ENCODE measurements around the gene IQCE.
A peak's percentile ranks its signal among the peaks of the same experiment; 100 is the strongest.

IQCE gene

DNA sequence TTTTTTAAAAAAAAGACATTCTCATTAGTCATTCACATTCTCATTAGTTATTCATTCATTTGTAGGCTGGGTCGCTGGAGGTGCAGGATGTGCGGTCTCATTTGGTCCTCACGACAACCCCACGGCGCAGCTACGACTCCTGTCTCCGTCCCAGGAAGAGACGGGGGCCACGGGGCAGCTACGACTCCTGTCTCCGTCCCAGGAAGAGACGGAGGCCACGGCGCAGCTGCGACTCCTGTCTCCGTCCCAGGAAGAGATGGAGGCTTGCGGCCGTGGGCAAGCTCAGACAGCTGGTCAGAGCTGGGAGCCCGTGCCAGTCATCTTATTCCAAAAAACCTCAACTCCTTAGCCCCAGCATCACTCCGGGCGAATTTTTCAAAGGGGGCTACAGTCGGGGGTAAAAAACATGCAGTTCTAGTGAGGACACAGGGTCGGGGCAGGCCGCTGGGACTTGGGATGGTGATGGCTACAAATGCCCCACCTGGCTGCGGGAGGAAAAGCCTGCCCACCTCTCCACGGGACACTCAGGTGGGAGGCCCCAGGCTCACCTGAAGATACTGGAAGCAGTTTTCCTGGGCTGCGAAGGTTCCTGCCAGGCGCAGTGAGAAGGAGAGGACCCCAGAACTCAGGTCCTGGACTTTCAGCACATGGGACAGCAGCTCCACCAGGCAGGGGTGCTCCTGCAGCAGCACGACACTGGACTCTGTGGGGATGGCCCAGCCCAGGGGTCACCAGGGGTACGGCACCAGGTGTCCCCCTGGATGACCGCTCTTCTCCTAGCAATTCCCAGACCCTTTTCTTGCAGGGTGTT lies 11.8 kb upstream of the IQCE start:
- Histone ChIP-seq H3K27ac (no peak overlapping the region), H3K36me3 (peaks cover 49% of the 10 kb centered on the region), H3K4me1 (ENCODE audit: control insufficient read depth in 1 of 2, insufficient read depth in 1 of 2, low read depth in 1 of 2, low read length in 1 of 2) (no peaks in the 10 kb centered on the region), H3K9me3 (no peaks in the 10 kb centered on the region), H3K4me3 (ENCODE audit: low read depth in 1 of 2, low read length in 1 of 2) (no peak overlapping the region), H3K27me3 (no peaks in the 10 kb centered on the region)
- TF ChIP-seq, protein P1, sequence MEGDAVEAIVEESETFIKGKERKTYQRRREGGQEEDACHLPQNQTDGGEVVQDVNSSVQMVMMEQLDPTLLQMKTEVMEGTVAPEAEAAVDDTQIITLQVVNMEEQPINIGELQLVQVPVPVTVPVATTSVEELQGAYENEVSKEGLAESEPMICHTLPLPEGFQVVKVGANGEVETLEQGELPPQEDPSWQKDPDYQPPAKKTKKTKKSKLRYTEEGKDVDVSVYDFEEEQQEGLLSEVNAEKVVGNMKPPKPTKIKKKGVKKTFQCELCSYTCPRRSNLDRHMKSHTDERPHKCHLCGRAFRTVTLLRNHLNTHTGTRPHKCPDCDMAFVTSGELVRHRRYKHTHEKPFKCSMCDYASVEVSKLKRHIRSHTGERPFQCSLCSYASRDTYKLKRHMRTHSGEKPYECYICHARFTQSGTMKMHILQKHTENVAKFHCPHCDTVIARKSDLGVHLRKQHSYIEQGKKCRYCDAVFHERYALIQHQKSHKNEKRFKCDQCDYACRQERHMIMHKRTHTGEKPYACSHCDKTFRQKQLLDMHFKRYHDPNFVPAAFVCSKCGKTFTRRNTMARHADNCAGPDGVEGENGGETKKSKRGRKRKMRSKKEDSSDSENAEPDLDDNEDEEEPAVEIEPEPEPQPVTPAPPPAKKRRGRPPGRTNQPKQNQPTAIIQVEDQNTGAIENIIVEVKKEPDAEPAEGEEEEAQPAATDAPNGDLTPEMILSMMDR (IDR thresholded peaks at IDR 0.05), result no peak

DNA sequence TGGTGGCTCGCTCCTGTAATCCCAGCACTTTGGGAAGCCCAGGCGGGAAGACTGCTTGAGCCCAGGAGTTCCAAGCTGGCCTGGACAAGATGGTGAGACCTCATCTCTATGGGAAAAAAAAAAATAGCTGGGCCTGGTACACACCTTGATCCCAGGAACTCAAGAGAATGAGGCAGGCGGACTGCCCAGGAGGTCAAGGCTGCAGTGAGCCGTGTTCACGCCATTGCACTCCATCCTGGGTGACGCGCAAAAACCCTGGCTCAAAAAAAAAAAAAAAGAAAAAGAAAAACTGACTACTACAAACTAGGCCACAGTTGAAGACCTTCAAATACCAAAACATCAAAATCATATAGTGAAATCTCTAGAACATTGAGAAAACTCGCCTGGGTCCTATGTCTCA lies 7.4 kb upstream of the IQCE start:
- Histone ChIP-seq H3K27me3 (no peaks in the 10 kb centered on the region), H3K36me3 (peaks cover 10% of the 10 kb centered on the region), H3K27ac (no peak overlapping the region), H3K9me3 (no peaks in the 10 kb centered on the region), H3K4me3 (ENCODE audit: low read depth in 1 of 2, low read length in 1 of 2) (no peak overlapping the region), H3K4me1 (ENCODE audit: control insufficient read depth in 1 of 2, insufficient read depth in 1 of 2, low read depth in 1 of 2, low read length in 1 of 2) (peaks cover 19 to 22% of the 10 kb centered on the region in 2 experiments)
- TF ChIP-seq, protein P1 (IDR thresholded peaks at IDR 0.05), result no peak

DNA sequence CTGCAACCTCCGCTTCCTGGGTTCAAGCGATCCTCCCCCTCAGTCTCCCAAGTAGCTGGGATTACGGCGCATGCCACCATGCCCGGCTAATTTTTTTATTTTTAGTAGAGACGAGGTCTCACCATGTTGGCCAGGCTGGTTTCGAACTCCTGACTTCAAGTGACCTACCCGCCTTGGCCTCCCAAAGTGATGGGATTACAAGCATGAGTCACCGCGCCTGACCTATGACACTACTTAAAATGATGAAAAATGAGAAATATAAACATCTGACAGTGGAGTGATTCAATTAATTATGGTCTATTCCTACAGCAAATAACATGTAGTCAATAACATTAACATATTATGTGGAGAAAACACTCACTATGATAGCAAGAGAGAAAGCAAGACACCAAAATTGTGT lies 5.7 kb upstream of the IQCE start:
- H3K9me3 ChIP-seq, result no peaks in the 10 kb centered on the region
- no peak overlapping the region for H3K27ac ChIP-seq
- H3K36me3 ChIP-seq, result no peaks in the 10 kb centered on the region
- H3K4me1 ChIP-seq (ENCODE audit: control insufficient read depth in 1 of 2, insufficient read depth in 1 of 2, low read depth in 1 of 2, low read length in 1 of 2), result peaks cover 30 to 33% of the 10 kb centered on the region in 2 experiments
- no peak overlapping the region for H3K4me3 ChIP-seq (ENCODE audit: low read depth in 1 of 2, low read length in 1 of 2)
- no peaks in the 10 kb centered on the region for H3K27me3 ChIP-seq
- TF ChIP-seq, protein P1 (IDR thresholded peaks at IDR 0.05), result no peak

DNA sequence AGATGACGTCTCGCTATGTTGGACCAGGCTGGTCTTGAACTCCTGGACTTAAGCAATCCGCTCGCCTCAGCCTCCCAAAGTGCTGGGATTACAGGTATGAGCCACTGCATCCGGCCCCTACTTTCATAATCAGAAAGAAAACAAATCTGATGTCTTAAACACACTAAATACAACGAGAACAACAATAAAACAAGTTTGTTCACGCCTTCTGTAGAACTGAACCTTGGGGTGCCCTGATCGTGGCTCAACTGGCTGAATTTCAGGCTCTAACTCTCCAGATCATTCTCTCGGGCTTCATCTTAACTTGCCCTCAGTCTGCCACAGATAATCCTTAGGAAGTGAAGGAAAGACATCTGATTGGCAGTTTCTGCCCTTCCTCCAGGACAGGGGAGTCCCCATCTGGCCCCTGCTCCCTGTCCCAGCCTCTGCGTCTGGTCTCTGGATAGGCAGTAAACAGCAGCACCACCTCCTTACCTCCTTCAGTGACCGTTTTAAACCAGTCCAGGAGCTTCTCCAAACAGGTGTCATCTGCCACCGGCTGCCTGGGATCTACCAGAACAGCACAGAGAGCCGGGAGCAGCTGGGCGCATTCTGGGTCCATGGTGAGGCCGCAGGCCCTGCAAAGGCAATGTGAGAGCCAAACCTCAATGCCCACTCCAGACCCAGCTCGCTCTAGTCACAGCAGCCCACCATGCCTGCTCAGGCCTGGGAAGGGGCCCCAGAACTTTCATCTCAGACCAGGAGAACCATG lies 4.8 kb upstream of the IQCE start:
- Histone ChIP-seq H3K9me3 (no peaks in the 10 kb centered on the region), H3K36me3 (no peaks in the 10 kb centered on the region), H3K4me1 (ENCODE audit: control insufficient read depth in 1 of 2, insufficient read depth in 1 of 2, low read depth in 1 of 2, low read length in 1 of 2) (peaks cover 35 to 39% of the 10 kb centered on the region in 2 experiments), H3K27ac (peak overlapping the region; percentile 98), H3K27me3 (no peaks in the 10 kb centered on the region), H3K4me3 (ENCODE audit: low read depth in 1 of 2, low read length in 1 of 2) (peak overlapping the region; percentile 80 to 90)
- TF ChIP-seq, protein P1 (IDR thresholded peaks at IDR 0.05), result no peak

DNA sequence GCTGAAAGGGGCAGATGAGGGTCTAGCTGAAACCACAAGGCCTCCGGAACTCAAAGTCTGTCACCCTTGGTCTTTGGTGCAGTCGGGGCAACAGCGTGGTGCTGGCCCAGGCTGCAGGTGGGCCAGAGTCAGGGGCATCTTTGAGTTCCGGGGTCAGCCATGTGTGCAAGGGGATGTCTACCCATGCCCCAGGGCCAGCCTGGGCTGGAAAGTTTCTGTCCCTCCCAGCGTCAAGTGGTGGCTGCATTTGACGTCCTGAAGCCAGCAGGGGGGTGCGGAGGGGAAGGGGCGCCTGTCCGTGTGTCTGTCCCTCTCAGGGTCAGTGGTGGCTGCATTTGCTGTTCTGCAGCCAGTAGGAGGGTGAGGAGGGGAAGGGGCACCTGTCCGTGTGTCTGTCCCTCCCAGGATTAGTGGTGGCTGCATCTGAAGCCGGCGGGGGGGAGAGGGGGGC lies 4.1 kb upstream of the IQCE start:
- H3K27ac ChIP-seq, result peak overlapping the region; percentile 98
- no peaks in the 10 kb centered on the region for H3K36me3 ChIP-seq
- no peaks in the 10 kb centered on the region for H3K27me3 ChIP-seq
- no peaks in the 10 kb centered on the region for H3K9me3 ChIP-seq
- H3K4me3 ChIP-seq (ENCODE audit: low read depth in 1 of 2, low read length in 1 of 2), result peak overlapping the region; percentile 80 to 90
- H3K4me1 ChIP-seq (ENCODE audit: control insufficient read depth in 1 of 2, insufficient read depth in 1 of 2, low read depth in 1 of 2, low read length in 1 of 2), result peaks cover 39 to 43% of the 10 kb centered on the region in 2 experiments
- TF ChIP-seq, protein P1 (IDR thresholded peaks at IDR 0.05), result no peak
